Astrocyte (in vitro differentiated cells and primary cell): ENCODE results near the gene LRRC15. TPM values are rescaled to one million over a fixed set of nuclear protein-coding genes. Genes with fewer than 3 reads are reported as not detected.
A peak's percentile ranks its signal among the peaks of the same experiment; 100 is the strongest.

ENCODE experiments used
- DNase-seq: peaks from one replicate; pipeline ENCODE4 v3.0.0-alpha.2; 2010; ENCODE audit warnings: low read depth
- FAIRE-seq: peaks from 2 replicates; lab custom pipeline; 2011; peaks lifted over from hg19 to GRCh38; lab: Jason Lieb, UNC
- H2AFZ ChIP-seq: 2 replicates; pipeline ENCODE4 v1.6.0; 2012; ENCODE audit warnings: low read depth, low read length, inconsistent platforms
- H3K27ac ChIP-seq: 2 replicates; pipeline ENCODE4 v1.5.1; 2011; ENCODE audit warnings: low read depth, low read length, inconsistent platforms
- H3K27me3 ChIP-seq: 2 replicates; pipeline ENCODE4 v1.6.0; 2011; ENCODE audit warnings: low read length, inconsistent platforms; ENCODE audit not compliant: insufficient read depth
- H3K36me3 ChIP-seq: 2 replicates; pipeline ENCODE4 v1.5.1; 2011; ENCODE audit warnings: low read length, inconsistent platforms; ENCODE audit not compliant: insufficient read depth
- H3K4me1 ChIP-seq: 2 replicates; pipeline ENCODE4 v1.5.1; 2011; ENCODE audit warnings: low read length, inconsistent platforms; ENCODE audit not compliant: insufficient read depth
- H3K4me2 ChIP-seq: 2 replicates; pipeline ENCODE4 v1.6.0; 2012; ENCODE audit warnings: low read length, inconsistent platforms
- H3K4me3 ChIP-seq: 2 replicates; pipeline ENCODE4 v1.5.1; 2011; ENCODE audit warnings: low read depth, mild to moderate bottlenecking, low read length, inconsistent platforms; ENCODE audit not compliant: insufficient read depth
- H3K79me2 ChIP-seq: 2 replicates; pipeline ENCODE4 v1.6.0; 2012; ENCODE audit warnings: mild to moderate bottlenecking, low read length, inconsistent platforms; ENCODE audit not compliant: insufficient read depth
- H3K9ac ChIP-seq: 2 replicates; pipeline ENCODE4 v1.6.0; 2012; ENCODE audit warnings: mild to moderate bottlenecking, low read length, inconsistent platforms
- H3K9me3 ChIP-seq: 2 replicates; pipeline ENCODE4 v1.5.1; 2012; ENCODE audit warnings: low read depth, mild to moderate bottlenecking, low read length, inconsistent platforms; ENCODE audit not compliant: insufficient read depth
- H4K20me1 ChIP-seq: 2 replicates; pipeline ENCODE4 v1.6.0; 2012; ENCODE audit warnings: low read length, inconsistent platforms; ENCODE audit not compliant: insufficient read depth
- H3K27ac Mint-ChIP-seq: one replicate; pipeline ENCODE4 v1.8.0; 2021; ENCODE audit warnings: mild to moderate bottlenecking, mixed read lengths; ENCODE audit not compliant: unreplicated experiment
- H3K27me3 Mint-ChIP-seq: one replicate; pipeline ENCODE4 v1.8.0; 2021; ENCODE audit warnings: low read depth, mixed read lengths; ENCODE audit not compliant: unreplicated experiment
- H3K36me3 Mint-ChIP-seq: one replicate; pipeline ENCODE4 v1.8.0; 2021; ENCODE audit warnings: low read depth, mixed read lengths; ENCODE audit not compliant: unreplicated experiment
- H3K4me1 Mint-ChIP-seq: one replicate; pipeline ENCODE4 v1.8.0; 2021; ENCODE audit warnings: low read depth, mixed read lengths; ENCODE audit not compliant: unreplicated experiment
- H3K4me3 Mint-ChIP-seq: one replicate; pipeline ENCODE4 v1.8.0; 2021; ENCODE audit warnings: mild to moderate bottlenecking, moderate library complexity, mixed read lengths; ENCODE audit not compliant: unreplicated experiment
- H3K9me3 Mint-ChIP-seq: one replicate; pipeline ENCODE4 v1.8.0; 2021; ENCODE audit warnings: mild to moderate bottlenecking, mixed read lengths; ENCODE audit not compliant: unreplicated experiment
- EZH2 ChIP-seq: IDR thresholded peaks from 2 replicates; pipeline ENCODE4 v1.6.1; 2012; ENCODE audit warnings: mild to moderate bottlenecking, low read length, inconsistent platforms; ENCODE audit not compliant: insufficient read depth
- total RNA-seq: library from RNA; stranded (reverse); gene quantifications from 2 replicates; pipeline ENCODE4 v1.2.1, GENCODE V29; 2021
- TF ChIP-seq, protein P1 (sequence below): IDR thresholded peaks from 2 replicates; pipeline ENCODE4 v1.5.1; 2011; ENCODE audit warnings: low read depth, mild to moderate bottlenecking, inconsistent platforms, low read length, moderate library complexity; ENCODE audit not compliant: insufficient read depth

Gene LRRC15
- total RNA-seq, 1 donor from 2014 or later: 1.4 TPM

DNA sequence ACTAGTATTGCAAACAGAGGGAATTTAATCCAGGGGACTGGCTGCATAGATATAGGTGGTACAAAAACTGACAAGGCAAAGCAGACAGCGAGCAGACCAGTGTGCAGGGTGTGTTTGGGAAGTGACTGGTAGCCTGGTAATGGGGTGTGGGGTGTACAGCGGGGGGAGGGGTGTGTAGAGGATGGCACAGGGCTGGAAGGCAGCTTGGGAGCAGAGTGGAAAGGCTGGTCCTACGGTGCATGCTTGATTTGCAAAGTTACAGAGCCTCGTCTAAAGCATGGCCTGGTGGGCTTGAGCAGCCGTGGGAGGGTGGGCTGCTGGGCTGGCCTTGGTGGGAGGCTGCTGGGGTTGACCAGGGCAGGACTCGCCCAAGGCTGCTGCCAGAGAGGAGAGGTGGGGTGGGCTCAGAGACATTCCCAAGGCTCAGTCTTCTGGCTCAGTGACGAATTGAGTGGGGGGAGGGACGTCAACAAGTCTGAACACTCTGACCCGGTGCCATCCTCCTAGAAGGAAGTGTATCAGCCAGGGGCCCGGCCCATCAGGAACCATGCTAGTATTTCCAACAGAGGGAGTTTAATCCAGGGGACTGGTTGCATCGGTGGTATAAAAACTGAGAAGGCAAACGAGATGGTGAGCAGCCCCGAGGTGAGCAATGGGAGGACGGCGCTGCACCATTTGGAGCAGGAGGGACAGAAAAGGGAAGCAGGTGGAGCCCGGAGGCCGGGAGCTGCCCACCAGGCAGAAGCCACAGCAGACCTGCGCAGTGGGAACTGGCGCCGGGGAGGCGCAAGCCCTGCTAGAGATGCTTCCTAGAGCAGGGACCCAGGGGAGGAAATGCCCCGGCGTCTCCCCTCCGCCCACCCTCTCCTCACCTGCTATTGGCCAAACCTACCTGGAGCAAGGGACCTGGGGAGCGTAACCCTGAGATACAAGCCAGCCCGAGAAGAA lies 47.6 kb downstream of the LRRC15 start:
- TF ChIP-seq, protein P1, sequence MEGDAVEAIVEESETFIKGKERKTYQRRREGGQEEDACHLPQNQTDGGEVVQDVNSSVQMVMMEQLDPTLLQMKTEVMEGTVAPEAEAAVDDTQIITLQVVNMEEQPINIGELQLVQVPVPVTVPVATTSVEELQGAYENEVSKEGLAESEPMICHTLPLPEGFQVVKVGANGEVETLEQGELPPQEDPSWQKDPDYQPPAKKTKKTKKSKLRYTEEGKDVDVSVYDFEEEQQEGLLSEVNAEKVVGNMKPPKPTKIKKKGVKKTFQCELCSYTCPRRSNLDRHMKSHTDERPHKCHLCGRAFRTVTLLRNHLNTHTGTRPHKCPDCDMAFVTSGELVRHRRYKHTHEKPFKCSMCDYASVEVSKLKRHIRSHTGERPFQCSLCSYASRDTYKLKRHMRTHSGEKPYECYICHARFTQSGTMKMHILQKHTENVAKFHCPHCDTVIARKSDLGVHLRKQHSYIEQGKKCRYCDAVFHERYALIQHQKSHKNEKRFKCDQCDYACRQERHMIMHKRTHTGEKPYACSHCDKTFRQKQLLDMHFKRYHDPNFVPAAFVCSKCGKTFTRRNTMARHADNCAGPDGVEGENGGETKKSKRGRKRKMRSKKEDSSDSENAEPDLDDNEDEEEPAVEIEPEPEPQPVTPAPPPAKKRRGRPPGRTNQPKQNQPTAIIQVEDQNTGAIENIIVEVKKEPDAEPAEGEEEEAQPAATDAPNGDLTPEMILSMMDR: no peak
- no peak for TF ChIP-seq EZH2
- H3K4me3 Mint-ChIP-seq: no peak overlapping the region
- Histone ChIP-seq H3K36me3 (no peaks in the 10 kb centered on the region), H3K9ac (peak overlapping the region; percentile 38), H2AFZ (no peak overlapping the region), H3K4me1 (peaks cover 20% of the 10 kb centered on the region), H3K4me3 (no peak overlapping the region), H3K27ac (no peak overlapping the region), H3K4me2 (peak overlapping the region; percentile 71), H3K27me3 (peaks cover 10% of the 10 kb centered on the region), H4K20me1 (no peaks in the 10 kb centered on the region), H3K9me3 (peaks cover 12% of the 10 kb centered on the region), H3K79me2 (no peaks in the 10 kb centered on the region)
- DNase-seq (no peak), FAIRE-seq (no peak)
- H3K4me1 Mint-ChIP-seq: peaks cover 7% of the 10 kb centered on the region
- no peak overlapping the region for H3K27ac Mint-ChIP-seq
- peaks cover 21% of the 10 kb centered on the region for H3K9me3 Mint-ChIP-seq
- peaks cover 39% of the 10 kb centered on the region for H3K27me3 Mint-ChIP-seq
- H3K36me3 Mint-ChIP-seq: peaks cover 4% of the 10 kb centered on the region

DNA sequence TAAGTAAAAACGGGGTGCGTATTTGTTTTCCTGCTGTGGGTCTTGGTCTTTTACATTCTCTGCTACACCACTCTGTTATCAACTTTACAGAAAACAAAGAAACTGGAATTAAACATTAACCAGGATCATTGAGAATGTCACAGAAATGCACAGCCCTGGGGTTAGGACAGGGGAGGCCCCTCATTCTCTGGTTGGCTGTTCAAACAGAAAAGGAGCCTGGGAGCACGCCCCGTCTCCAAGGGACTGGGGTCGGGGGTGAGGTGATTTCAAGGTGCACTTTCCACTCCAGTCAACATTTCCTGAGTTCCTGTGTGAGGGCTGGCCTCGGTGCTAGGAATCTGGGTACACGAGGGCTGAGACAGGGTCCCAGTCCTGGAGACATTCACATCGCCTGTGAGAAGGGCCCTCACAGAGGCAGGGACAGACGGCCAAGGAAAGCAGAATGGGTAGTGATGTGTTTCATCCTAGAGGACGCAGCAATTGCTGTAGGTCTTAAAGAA lies 48.7 kb downstream of the LRRC15 start:
- peaks cover 25% of the 10 kb centered on the region for H3K4me1 ChIP-seq
- no peak overlapping the region for H3K27ac Mint-ChIP-seq
- no peak for FAIRE-seq

More for the DNA sequence above, 48.7 kb downstream of the LRRC15 start:
- H3K36me3 Mint-ChIP-seq: peaks cover 4% of the 10 kb centered on the region
- Histone ChIP-seq H3K4me3 (no peak overlapping the region), H3K4me2 (no peak overlapping the region), H3K9ac (no peak overlapping the region), H3K36me3 (no peaks in the 10 kb centered on the region), H3K9me3 (peaks cover 8% of the 10 kb centered on the region), H3K79me2 (no peaks in the 10 kb centered on the region), H3K27ac (no peak overlapping the region), H4K20me1 (no peaks in the 10 kb centered on the region), H3K27me3 (peaks cover 19% of the 10 kb centered on the region), H2AFZ (no peak overlapping the region)
- peaks cover 48% of the 10 kb centered on the region for H3K27me3 Mint-ChIP-seq
- TF ChIP-seq EZH2: no peak
- TF ChIP-seq, protein P1: no peak
- H3K4me1 Mint-ChIP-seq: peaks cover 7% of the 10 kb centered on the region
- H3K4me3 Mint-ChIP-seq: no peak overlapping the region
- H3K9me3 Mint-ChIP-seq: peaks cover 21% of the 10 kb centered on the region
- DNase-seq: no peak
